Hepatocyte (in vitro differentiated cells): Measurements from ENCODE around the gene STARD9. TPM values are rescaled to one million over a fixed set of nuclear protein-coding genes. Genes with fewer than 3 reads are reported as not detected.
A peak's percentile ranks its signal among the peaks of the same experiment; 100 is the strongest.
"Not testable (repeated sequence)": the region's sequence is repeated elsewhere in the genome, so short reads cannot be mapped to it uniquely, and the experiment has no call there.

Experiments
- DNase-seq: peaks from one replicate; pipeline ENCODE4 v3.0.0-alpha.2; 2016; ENCODE audit warnings: low spot score
- H2AFZ ChIP-seq: fragments of 200-600 bp; sonication (generic); 2 replicates; pipeline ENCODE4 v1.6.0; 2016; ENCODE audit warnings: antibody characterized with exemption, mild to moderate bottlenecking
- H3K27ac ChIP-seq: fragments of 200-600 bp; sonication (generic); 2 replicates; pipeline ENCODE4 v1.5.1; 2016; ENCODE audit warnings: mild to moderate bottlenecking
- H3K27me3 ChIP-seq: fragments of 200-600 bp; sonication (generic); 2 replicates; pipeline ENCODE4 v1.6.1; 2016
- H3K36me3 ChIP-seq: fragments of 200-600 bp; sonication (generic); replicated peaks from 2 replicates; pipeline ENCODE4 v1.5.1; 2016; ENCODE audit warnings: low read depth; ENCODE audit not compliant: insufficient read depth
- H3K4me1 ChIP-seq: fragments of 200-600 bp; sonication (generic); 2 replicates; pipeline ENCODE4 v1.5.1; 2016; ENCODE audit warnings: mild to moderate bottlenecking, moderate library complexity; ENCODE audit not compliant: insufficient read depth
- H3K4me2 ChIP-seq: fragments of 200-600 bp; sonication (generic); 2 replicates; pipeline ENCODE4 v1.6.0; 2016
- H3K4me3 ChIP-seq: fragments of 200-600 bp; sonication (generic); 2 replicates; pipeline ENCODE4 v1.5.1; 2016; ENCODE audit warnings: mild to moderate bottlenecking
- H3K79me2 ChIP-seq: fragments of 200-600 bp; sonication (generic); 2 replicates; pipeline ENCODE4 v1.6.0; 2017; ENCODE audit warnings: mild to moderate bottlenecking
- H3K9me2 ChIP-seq: fragments of 200-600 bp; sonication (generic); replicated peaks from 2 replicates; pipeline ENCODE4 v1.6.0; 2017; ENCODE audit warnings: mild to moderate bottlenecking; ENCODE audit not compliant: insufficient read depth
- H3K9me3 ChIP-seq: fragments of 200-600 bp; sonication (generic); 2 replicates; pipeline ENCODE4 v1.5.1; 2016; ENCODE audit warnings: low read depth, mild to moderate bottlenecking
- H4K20me1 ChIP-seq: fragments of 200-600 bp; sonication (generic); 2 replicates; pipeline ENCODE4 v1.6.0; 2016; ENCODE audit warnings: mild to moderate bottlenecking; ENCODE audit not compliant: insufficient read depth, poor library complexity, severe bottlenecking
- EZH2 ChIP-seq: fragments of 200-600 bp; sonication (generic); IDR thresholded peaks from 2 replicates; pipeline ENCODE4 v1.6.1; 2016; ENCODE audit warnings: antibody characterized with exemption, mild to moderate bottlenecking, borderline replicate concordance
- EZH2phosphoT487 ChIP-seq: fragments of 200-600 bp; sonication (generic); IDR thresholded peaks from one replicate; pipeline ENCODE4 v1.6.1; 2018; ENCODE audit warnings: antibody characterized with exemption, mild to moderate bottlenecking, low read depth, moderate library complexity; ENCODE audit not compliant: unreplicated experiment, severe bottlenecking
- WGBS: methylation state at CpG from one replicate; pipeline ENCODE4 v1.1.6; 2016; ENCODE audit warnings: low lambda C conversion rate; ENCODE audit errors: missing lambda C conversion rate; 5-methylcytosine and 5-hydroxymethylcytosine counted together
- polyA plus RNA-seq: library from polyadenylated mRNA; unstranded; fragments of >200 nt; fragmentation: Nextera tagmentation; extraction: Ambion mirVana; gene quantifications from 2 replicates; pipeline ENCODE4 v1.2.1, GENCODE V29; 2016
- total RNA-seq: library from RNA; depleted of rRNA; stranded (reverse); fragments of >200 nt; gene quantifications from 2 replicates; pipeline ENCODE4 v1.2.3, GENCODE V29; 2014
- TF ChIP-seq, protein P1 (sequence below): fragments of 200-600 bp; sonication (generic); IDR thresholded peaks from 2 replicates; pipeline ENCODE4 v1.5.1; 2016; ENCODE audit warnings: antibody characterized with exemption, mild to moderate bottlenecking; ENCODE audit not compliant: poor library complexity

STARD9 gene
- total and polyA plus RNA-seq, 2 experiments from 2014 or later, result 0.50 to 3.0 TPM

DNA sequence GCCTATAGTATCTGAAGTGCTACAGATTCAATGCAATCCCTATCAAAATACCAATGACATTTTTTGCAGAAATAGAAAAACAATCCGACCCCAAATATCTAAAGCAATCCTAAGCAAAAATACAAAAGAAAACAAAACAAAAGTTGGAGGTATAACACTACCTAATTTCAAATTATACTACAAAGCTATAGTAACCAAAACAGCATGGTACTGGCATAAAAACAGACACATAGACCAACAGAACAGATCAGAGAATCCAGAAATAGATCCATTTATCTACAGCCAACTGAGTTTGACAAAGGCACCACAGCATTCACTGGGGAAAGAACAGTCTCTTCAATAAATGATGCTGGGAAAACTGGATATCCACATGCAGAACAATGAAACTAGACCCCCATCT is 185.4 kb downstream of the STARD9 start:
- Histone ChIP-seq H2AFZ (no peak overlapping the region), H3K9me2 (no peaks in the 10 kb centered on the region), H3K27me3 (no peaks in the 10 kb centered on the region), H3K4me3 (no peak overlapping the region), H3K9me3 (peaks cover 11% of the 10 kb centered on the region), H3K79me2 (peaks cover 3% of the 10 kb centered on the region), H3K4me2 (no peak overlapping the region), H3K36me3 (no peaks in the 10 kb centered on the region), H3K27ac (no peak overlapping the region), H4K20me1 (no peaks in the 10 kb centered on the region), H3K4me1 (no peaks in the 10 kb centered on the region)
- WGBS, result 100% methylated on average over 1 of the region's 1 CpG
- no peak for DNase-seq
- TF ChIP-seq EZH2phosphoT487, result no peak
- TF ChIP-seq, protein P1, sequence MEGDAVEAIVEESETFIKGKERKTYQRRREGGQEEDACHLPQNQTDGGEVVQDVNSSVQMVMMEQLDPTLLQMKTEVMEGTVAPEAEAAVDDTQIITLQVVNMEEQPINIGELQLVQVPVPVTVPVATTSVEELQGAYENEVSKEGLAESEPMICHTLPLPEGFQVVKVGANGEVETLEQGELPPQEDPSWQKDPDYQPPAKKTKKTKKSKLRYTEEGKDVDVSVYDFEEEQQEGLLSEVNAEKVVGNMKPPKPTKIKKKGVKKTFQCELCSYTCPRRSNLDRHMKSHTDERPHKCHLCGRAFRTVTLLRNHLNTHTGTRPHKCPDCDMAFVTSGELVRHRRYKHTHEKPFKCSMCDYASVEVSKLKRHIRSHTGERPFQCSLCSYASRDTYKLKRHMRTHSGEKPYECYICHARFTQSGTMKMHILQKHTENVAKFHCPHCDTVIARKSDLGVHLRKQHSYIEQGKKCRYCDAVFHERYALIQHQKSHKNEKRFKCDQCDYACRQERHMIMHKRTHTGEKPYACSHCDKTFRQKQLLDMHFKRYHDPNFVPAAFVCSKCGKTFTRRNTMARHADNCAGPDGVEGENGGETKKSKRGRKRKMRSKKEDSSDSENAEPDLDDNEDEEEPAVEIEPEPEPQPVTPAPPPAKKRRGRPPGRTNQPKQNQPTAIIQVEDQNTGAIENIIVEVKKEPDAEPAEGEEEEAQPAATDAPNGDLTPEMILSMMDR, result no peak
- TF ChIP-seq EZH2, result no peak

DNA sequence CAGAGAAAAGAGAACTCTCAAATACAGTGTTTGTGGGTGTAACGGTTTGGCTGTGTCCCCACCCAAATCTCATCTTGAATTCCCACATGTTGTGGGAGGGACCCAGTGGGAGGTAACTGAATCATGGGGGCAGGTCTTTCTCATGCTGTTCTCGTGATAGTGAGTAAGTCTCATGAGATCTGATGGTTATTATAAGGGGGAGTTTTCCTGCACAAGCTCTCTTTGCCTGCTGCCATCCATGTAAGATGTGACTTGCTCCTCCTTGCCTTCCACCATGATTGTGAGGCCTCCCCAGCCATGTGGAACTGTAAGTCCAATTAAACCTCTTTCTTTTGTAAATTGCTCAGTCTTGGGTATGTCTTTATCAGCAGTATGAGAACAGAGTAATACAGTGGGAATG is 186.4 kb downstream of the STARD9 start:
- H2AFZ ChIP-seq, H3K27ac ChIP-seq, H4K20me1 ChIP-seq, H3K4me3 ChIP-seq, H3K4me1 ChIP-seq, DNase-seq, H3K27me3 ChIP-seq, H3K79me2 ChIP-seq, H3K9me2 ChIP-seq, H3K36me3 ChIP-seq, H3K4me2 ChIP-seq: not testable (repeated sequence)
- H3K9me3 ChIP-seq, result peaks cover 11% of the 10 kb centered on the region
- 94% methylated on average over 2 of the region's 2 CpGs for WGBS

DNA sequence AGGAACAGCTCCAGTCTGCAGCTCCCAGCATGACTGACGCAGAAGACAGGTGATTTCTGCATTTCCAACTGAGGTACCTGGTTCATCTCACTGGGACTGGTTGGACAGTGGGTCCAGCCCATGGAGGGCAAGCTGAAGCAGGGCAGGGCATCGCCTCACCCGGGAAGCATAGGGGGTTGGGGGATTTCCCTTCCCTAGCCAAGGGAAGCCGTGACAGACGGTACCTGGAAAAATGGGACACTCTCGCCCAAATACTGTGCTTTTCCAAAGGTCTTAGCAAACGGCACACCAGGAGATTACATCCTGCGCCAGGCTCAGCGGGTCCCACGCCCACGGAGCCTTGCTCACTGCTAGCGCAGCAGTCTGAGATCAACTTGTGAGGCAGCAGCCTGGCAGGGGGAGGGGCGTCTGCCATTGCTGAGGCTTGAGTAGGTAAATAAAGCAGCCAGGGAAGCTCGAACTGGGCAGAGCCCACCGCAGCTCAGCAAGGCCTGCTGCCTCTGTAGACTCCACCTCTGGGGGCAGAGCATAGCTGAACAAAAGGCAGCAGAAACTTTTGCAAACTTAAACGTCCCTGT is 188.8 kb downstream of the STARD9 start:
- not testable (repeated sequence) for H3K9me2 ChIP-seq, H3K27ac ChIP-seq, H3K27me3 ChIP-seq, H3K79me2 ChIP-seq, H4K20me1 ChIP-seq, H3K36me3 ChIP-seq, H3K4me1 ChIP-seq, H2AFZ ChIP-seq, DNase-seq, H3K4me3 ChIP-seq
- 49% methylated on average over 16 of the region's 16 CpGs for WGBS
- Histone ChIP-seq H3K4me2 (peak overlapping the region; percentile 60), H3K9me3 (peaks cover 11% of the 10 kb centered on the region)

DNA sequence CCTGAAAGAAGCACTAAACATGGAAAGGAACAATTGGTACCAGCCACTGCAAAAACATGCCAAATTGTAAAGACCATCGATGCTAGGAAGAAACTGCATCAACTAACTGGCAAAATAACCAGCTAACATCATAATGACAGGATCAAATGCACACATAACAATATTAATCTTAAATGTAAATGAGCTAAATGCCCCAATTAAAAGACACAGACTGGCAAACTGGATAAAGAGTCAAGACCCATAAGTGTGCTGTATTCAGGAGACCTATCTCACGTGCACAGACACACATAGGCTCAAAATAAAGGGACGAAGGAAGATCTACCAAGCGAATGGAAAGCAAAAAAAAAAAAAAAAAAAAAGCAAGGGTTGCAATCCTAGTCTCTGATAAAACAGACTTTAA is 190.7 kb downstream of the STARD9 start:
- not testable (repeated sequence) for H3K4me2 ChIP-seq, H3K4me3 ChIP-seq, DNase-seq, H3K9me2 ChIP-seq, H3K36me3 ChIP-seq, H2AFZ ChIP-seq, H3K27me3 ChIP-seq, H3K79me2 ChIP-seq, H3K27ac ChIP-seq, H3K9me3 ChIP-seq, H4K20me1 ChIP-seq, H3K4me1 ChIP-seq
- 94% methylated on average over 4 of the region's 4 CpGs for WGBS

Other genes with a start within 250 kb of the STARD9 start
- gene CAPN3, start 216.1 kb upstream of the STARD9 start, total RNA-seq, result 15.6 and 21.1 TPM in 2 replicates
- gene CAPN3, start 216.1 kb upstream of the STARD9 start, polyA plus RNA-seq, result 15.6 and 18.4 TPM in 2 replicates
- 39.0 and 44.5 TPM in 2 replicates for gene ZNF106, start 84.5 kb upstream of the STARD9 start, total RNA-seq
- 30.1 and 40.9 TPM in 2 replicates for gene ZNF106, start 84.5 kb upstream of the STARD9 start, polyA plus RNA-seq
- gene SNAP23, start 80.0 kb upstream of the STARD9 start, total RNA-seq, result 103 and 123 TPM in 2 replicates
- 82.7 and 85.7 TPM in 2 replicates for gene SNAP23, start 80.0 kb upstream of the STARD9 start, polyA plus RNA-seq
- 19.4 and 19.6 TPM in 2 replicates for gene LRRC57, start 26.8 kb upstream of the STARD9 start, total RNA-seq
- gene LRRC57, start 26.8 kb upstream of the STARD9 start, polyA plus RNA-seq, result 13.7 and 14.1 TPM in 2 replicates
- 20.2 and 36.8 TPM in 2 replicates for gene HAUS2, start 26.8 kb upstream of the STARD9 start, total RNA-seq
- 9.6 and 15.1 TPM in 2 replicates for gene HAUS2, start 26.8 kb upstream of the STARD9 start, polyA plus RNA-seq
- 12.3 and 14.0 TPM in 2 replicates for gene CDAN1, start 161.5 kb downstream of the STARD9 start, total RNA-seq
- gene CDAN1, start 161.5 kb downstream of the STARD9 start, polyA plus RNA-seq, result 13.9 and 20.1 TPM in 2 replicates